Fibroblast of lung (primary cell): ENCODE data around the gene ECHS1. TPM values are rescaled to one million over a fixed set of nuclear protein-coding genes. Genes with fewer than 3 reads are reported as not detected.
A peak's percentile ranks its signal among the peaks of the same experiment; 100 is the strongest.

ENCODE experiments used
- DNase-seq, 2 donors: peaks; one replicate each; pipeline versions ENCODE4 v3.0.0 to v3.0.0-alpha.2; 2010; ENCODE audit warnings: low read depth in 2 of 2
- H2AFZ ChIP-seq: 2 replicates; pipeline ENCODE4 v1.5.1; 2012; ENCODE audit warnings: low read length, control low read depth, inconsistent platforms
- H3K27ac ChIP-seq: 2 replicates; pipeline ENCODE4 v1.5.1; 2011; ENCODE audit warnings: low read length, control low read depth; ENCODE audit not compliant: insufficient read depth
- H3K27me3 ChIP-seq: 2 replicates; pipeline ENCODE4 v1.5.1; 2011; ENCODE audit warnings: mild to moderate bottlenecking, low read length; ENCODE audit not compliant: control insufficient read depth, insufficient read depth
- H3K36me3 ChIP-seq: 2 replicates; pipeline ENCODE4 v1.5.1; 2011; ENCODE audit warnings: low read length; ENCODE audit not compliant: control insufficient read depth, insufficient read depth
- H3K4me1 ChIP-seq: 2 replicates; pipeline ENCODE4 v1.5.1; 2011; ENCODE audit warnings: low read length; ENCODE audit not compliant: control insufficient read depth, insufficient read depth; ENCODE audit errors: extremely low read depth
- H3K4me2 ChIP-seq: 2 replicates; pipeline ENCODE4 v1.5.1; 2011; ENCODE audit warnings: low read length, control low read depth; ENCODE audit not compliant: insufficient read depth; ENCODE audit errors: extremely low read depth
- H3K4me3 ChIP-seq, 4 experiments: fragments of 200-600 bp in 1 of 4; sonication (generic) in 1 of 4; replicated peaks in 1 of 4; 2 replicates each; pipeline ENCODE4 v1.5.1; 2011 to 2016; ENCODE audit warnings: low read length in 4 of 4, low read depth in 3 of 4, mild to moderate bottlenecking in 3 of 4, control low read depth in 2 of 4, inconsistent platforms in 1 of 4, mixed read lengths in 1 of 4; ENCODE audit not compliant: insufficient read depth in 1 of 4; ENCODE audit errors: control extremely low read depth in 1 of 4
- H3K79me2 ChIP-seq: 2 replicates; pipeline ENCODE4 v1.5.1; 2012; ENCODE audit warnings: mild to moderate bottlenecking, low read length, inconsistent platforms; ENCODE audit not compliant: control insufficient read depth, insufficient read depth
- H3K9ac ChIP-seq: 2 replicates; pipeline ENCODE4 v1.5.1; 2011; ENCODE audit warnings: mild to moderate bottlenecking, low read length, control low read depth; ENCODE audit not compliant: insufficient read depth
- H3K9me3 ChIP-seq: 2 replicates; pipeline ENCODE4 v1.5.1; 2012; ENCODE audit warnings: low read depth, low read length; ENCODE audit not compliant: control insufficient read depth, insufficient read depth
- H4K20me1 ChIP-seq: 2 replicates; pipeline ENCODE4 v1.5.1; 2011; ENCODE audit warnings: low read length; ENCODE audit not compliant: control insufficient read depth, insufficient read depth; ENCODE audit errors: extremely low read depth
- EZH2 ChIP-seq: IDR thresholded peaks from 2 replicates; pipeline ENCODE4 v1.5.1; 2012; ENCODE audit warnings: low read length, control low read depth, mild to moderate bottlenecking; ENCODE audit errors: missing control alignments
- polyA plus RNA-seq, 2 donors: library from polyadenylated mRNA; depleted of rRNA in 1 of 2; stranded (reverse) in 1 of 2; unstranded in 1 of 2; fragments of >200 nt; gene quantifications; 2 replicates each; pipeline ENCODE4 v1.2.1, GENCODE V29; 2011 to 2012; ENCODE audit warnings: missing spikeins in 1 of 2
- total RNA-seq: library from RNA; depleted of rRNA; stranded (reverse); fragments of >200 nt; gene quantifications from 2 replicates; pipeline ENCODE4 v1.2.1, GENCODE V29; 2014
- TF ChIP-seq, protein P1 (sequence below), 2 donors: IDR thresholded peaks in 1 of 2; conservative IDR thresholded peaks in 1 of 2; 1 replicate in 1 of 2; 2 replicates in 1 of 2; pipeline ENCODE4 v1.5.1; 2011 to 2012; ENCODE audit warnings: low read length in 2 of 2, control low read depth in 1 of 2, inconsistent platforms in 1 of 2, low read depth in 1 of 2, mild to moderate bottlenecking in 1 of 2

The ECHS1 gene
- total and polyA plus RNA-seq, 2 donors (not counting 1 experiment from before 2014, with no cell fraction given), result 63.9 to 71.9 TPM

- H4K20me1 ChIP-seq, result no peaks in the 10 kb centered on the region
- H3K36me3 ChIP-seq, result no peaks in the 10 kb centered on the region
- peaks cover 9% of the 10 kb centered on the region for H3K4me1 ChIP-seq
- no peak overlapping the region for H3K9ac ChIP-seq
- peak overlapping the region; percentile 44 for H3K4me2 ChIP-seq
- DNase-seq, result peak; percentile 52 to 55
- no peak overlapping the region for H3K27ac ChIP-seq
- TF ChIP-seq EZH2, result no peak
- no peaks in the 10 kb centered on the region for H3K9me3 ChIP-seq
- H3K27me3 ChIP-seq, result peaks cover 20% of the 10 kb centered on the region
- no peak overlapping the region for H3K4me3 ChIP-seq
- H3K79me2 ChIP-seq, result no peaks in the 10 kb centered on the region
- H2AFZ ChIP-seq, result no peak overlapping the region
Measured at GRCh38 chr10:133326745-133327650, 46.2 kb downstream of the ECHS1 start.

DNA sequence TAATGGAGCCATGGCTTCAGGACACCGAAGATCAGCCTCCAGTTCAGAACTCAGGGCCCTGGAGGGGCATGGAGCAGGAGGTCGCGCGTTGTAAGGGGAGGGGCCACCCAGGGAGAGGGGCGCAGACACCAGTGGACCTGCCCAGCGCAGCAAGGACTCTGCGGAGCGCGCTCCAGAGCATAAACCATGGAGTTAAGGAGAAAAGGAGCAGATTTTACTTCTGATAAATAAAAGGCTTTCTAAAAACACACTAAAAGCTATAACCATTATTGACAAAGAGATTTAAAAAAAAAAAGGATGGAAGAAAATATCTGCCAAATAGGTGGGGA, 47.0 kb downstream of the ECHS1 start:
- H4K20me1 ChIP-seq, result no peaks in the 10 kb centered on the region
- H3K27me3 ChIP-seq, result peaks cover 18% of the 10 kb centered on the region
- H3K4me3 ChIP-seq, result peak overlapping the region in 2 of 4 experiments; percentile 24 to 50
- no peak overlapping the region for H2AFZ ChIP-seq
- H3K4me1 ChIP-seq, result peaks cover 9% of the 10 kb centered on the region
- TF ChIP-seq, protein P1, sequence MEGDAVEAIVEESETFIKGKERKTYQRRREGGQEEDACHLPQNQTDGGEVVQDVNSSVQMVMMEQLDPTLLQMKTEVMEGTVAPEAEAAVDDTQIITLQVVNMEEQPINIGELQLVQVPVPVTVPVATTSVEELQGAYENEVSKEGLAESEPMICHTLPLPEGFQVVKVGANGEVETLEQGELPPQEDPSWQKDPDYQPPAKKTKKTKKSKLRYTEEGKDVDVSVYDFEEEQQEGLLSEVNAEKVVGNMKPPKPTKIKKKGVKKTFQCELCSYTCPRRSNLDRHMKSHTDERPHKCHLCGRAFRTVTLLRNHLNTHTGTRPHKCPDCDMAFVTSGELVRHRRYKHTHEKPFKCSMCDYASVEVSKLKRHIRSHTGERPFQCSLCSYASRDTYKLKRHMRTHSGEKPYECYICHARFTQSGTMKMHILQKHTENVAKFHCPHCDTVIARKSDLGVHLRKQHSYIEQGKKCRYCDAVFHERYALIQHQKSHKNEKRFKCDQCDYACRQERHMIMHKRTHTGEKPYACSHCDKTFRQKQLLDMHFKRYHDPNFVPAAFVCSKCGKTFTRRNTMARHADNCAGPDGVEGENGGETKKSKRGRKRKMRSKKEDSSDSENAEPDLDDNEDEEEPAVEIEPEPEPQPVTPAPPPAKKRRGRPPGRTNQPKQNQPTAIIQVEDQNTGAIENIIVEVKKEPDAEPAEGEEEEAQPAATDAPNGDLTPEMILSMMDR (conservative IDR thresholded peaks at IDR 0.05 in 1 of 2, IDR thresholded peaks at IDR 0.05 in 1 of 2; ENCODE audit: low read depth in 1 of 2, low read length in 2 of 2), result no peak
- peak; percentile 80 for TF ChIP-seq EZH2
- no peaks in the 10 kb centered on the region for H3K79me2 ChIP-seq
- no peak overlapping the region for H3K27ac ChIP-seq
- H3K9ac ChIP-seq, result no peak overlapping the region
- H3K9me3 ChIP-seq, result no peaks in the 10 kb centered on the region
- no peaks in the 10 kb centered on the region for H3K36me3 ChIP-seq
- peak overlapping the region; percentile 44 for H3K4me2 ChIP-seq
- no peak for DNase-seq

- Histone ChIP-seq H3K36me3 (no peaks in the 10 kb centered on the region), H4K20me1 (no peaks in the 10 kb centered on the region), H3K4me3 (peak overlapping the region; percentile 23 to 50 (median 30)), H3K27me3 (peaks cover 13% of the 10 kb centered on the region), H3K79me2 (no peaks in the 10 kb centered on the region), H3K9me3 (no peaks in the 10 kb centered on the region), H3K27ac (no peak overlapping the region), H3K9ac (peak overlapping the region; percentile 37), H3K4me1 (peaks cover 9% of the 10 kb centered on the region), H3K4me2 (peak overlapping the region; percentile 51), H2AFZ (peak overlapping the region; percentile 30)
- TF ChIP-seq EZH2, result peak; percentile 94
- TF ChIP-seq, protein P1 (conservative IDR thresholded peaks at IDR 0.05 in 1 of 2, IDR thresholded peaks at IDR 0.05 in 1 of 2; ENCODE audit: low read depth in 1 of 2, low read length in 2 of 2), result no peak
- DNase-seq, result no peak
Measured at GRCh38 chr10:133325440-133326222, 47.5 kb downstream of the ECHS1 start.
